ENCODE measurements around the gene JPH4.
A peak's percentile ranks its signal among the peaks of the same experiment; 100 is the strongest.

The JPH4 gene

GRCh38 chr14:23564181-23564812 lies 14.3 kb downstream of the JPH4 start:
- Mint-ChIP-seq H3K9me3 (no peaks in the 10 kb centered on the region), H3K4me1 (peaks cover 41% of the 10 kb centered on the region), H3K27ac (peak overlapping the region; percentile 25), H3K27me3 (no peaks in the 10 kb centered on the region), H3K4me3 (no peak overlapping the region), H3K36me3 (peaks cover 10% of the 10 kb centered on the region)

- Mint-ChIP-seq H3K36me3 (peaks cover 10% of the 10 kb centered on the region), H3K27me3 (no peaks in the 10 kb centered on the region), H3K4me1 (peaks cover 40% of the 10 kb centered on the region), H3K4me3 (no peak overlapping the region), H3K9me3 (no peaks in the 10 kb centered on the region), H3K27ac (no peak overlapping the region)
Measured at GRCh38 chr14:23563473-23564180, 15.0 kb downstream of the JPH4 start.

DNA sequence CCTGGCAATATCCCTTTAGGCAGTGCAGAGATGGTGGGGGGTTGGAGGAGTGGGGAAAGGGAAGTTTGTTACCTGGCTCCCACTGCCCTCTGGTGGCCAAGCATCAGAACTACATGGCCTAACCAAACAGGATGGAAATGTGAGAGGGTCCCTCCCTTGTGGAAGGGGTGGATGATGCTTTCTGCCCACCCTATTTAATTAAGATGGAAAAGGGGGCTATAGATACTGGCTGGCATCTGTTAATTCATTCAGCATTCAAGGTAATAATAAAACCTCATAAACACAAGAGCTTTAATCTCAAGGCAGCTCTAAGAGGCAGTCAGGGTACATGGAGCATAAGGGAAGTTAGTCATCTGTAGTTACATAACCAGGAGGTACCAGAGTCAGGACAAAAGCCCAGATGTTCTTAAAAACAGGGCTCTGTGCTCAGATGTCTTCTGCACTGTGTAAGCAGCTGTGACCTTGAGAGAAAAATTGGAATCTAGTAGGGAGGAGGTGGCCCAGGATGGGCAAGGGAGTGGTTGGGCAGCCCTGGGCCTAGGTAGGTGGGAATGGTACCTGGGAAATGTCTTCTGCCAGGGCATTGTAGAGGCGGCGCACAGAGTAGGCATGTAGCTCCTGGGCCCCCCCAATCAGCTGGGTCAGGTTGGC lies 15.6 kb downstream of the JPH4 start:
- Mint-ChIP-seq H3K27ac (peak overlapping the region; percentile 91), H3K9me3 (no peaks in the 10 kb centered on the region), H3K36me3 (peaks cover 10% of the 10 kb centered on the region), H3K4me1 (peaks cover 33% of the 10 kb centered on the region), H3K4me3 (no peak overlapping the region), H3K27me3 (no peaks in the 10 kb centered on the region)

- Mint-ChIP-seq H3K27ac (no peak overlapping the region), H3K4me3 (no peak overlapping the region), H3K27me3 (no peaks in the 10 kb centered on the region), H3K36me3 (peaks cover 10% of the 10 kb centered on the region), H3K9me3 (no peaks in the 10 kb centered on the region), H3K4me1 (peaks cover 36% of the 10 kb centered on the region)
Measured at GRCh38 chr14:23561873-23562821, 16.4 kb downstream of the JPH4 start.

GRCh38 chr14:23561259-23561658 lies 17.3 kb downstream of the JPH4 start:
- Mint-ChIP-seq H3K36me3 (peaks cover 10% of the 10 kb centered on the region), H3K27me3 (no peaks in the 10 kb centered on the region), H3K27ac (no peak overlapping the region), H3K4me1 (peaks cover 35% of the 10 kb centered on the region), H3K4me3 (no peak overlapping the region), H3K9me3 (no peaks in the 10 kb centered on the region)

DNA sequence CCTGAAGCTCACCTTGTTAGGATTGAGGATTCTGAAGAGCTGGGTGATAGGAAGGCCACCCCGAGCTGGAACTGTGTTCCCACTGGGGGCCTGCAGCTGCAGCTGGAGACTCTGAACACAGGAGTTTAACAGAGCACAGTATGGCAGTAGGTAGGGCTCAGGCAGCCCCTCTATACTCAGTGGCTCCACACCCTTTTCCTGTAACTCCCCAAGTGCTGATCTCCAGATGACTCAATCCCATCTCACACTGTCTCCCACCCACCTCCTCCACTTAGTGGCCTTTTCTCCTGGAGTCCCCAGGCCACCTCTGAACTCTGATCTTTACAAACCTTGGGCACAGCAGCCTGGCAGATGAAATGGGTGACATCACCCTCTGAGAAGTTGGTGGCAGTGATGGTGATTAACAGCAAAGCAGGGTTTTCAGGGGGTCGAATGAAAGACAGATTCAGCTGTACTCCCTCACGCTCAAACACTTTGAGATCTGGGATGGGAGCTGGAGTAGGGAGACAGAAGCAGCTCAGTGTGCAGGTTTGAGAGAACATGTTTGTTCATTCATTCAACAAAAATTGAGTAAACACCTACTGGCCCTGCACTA lies 18.6 kb downstream of the JPH4 start:
- Mint-ChIP-seq H3K27ac (peak overlapping the region; percentile 35), H3K36me3 (peaks cover 10% of the 10 kb centered on the region), H3K9me3 (no peaks in the 10 kb centered on the region), H3K4me3 (no peak overlapping the region), H3K4me1 (peaks cover 38% of the 10 kb centered on the region), H3K27me3 (no peaks in the 10 kb centered on the region)

- Mint-ChIP-seq H3K4me3 (no peak overlapping the region), H3K36me3 (peaks cover 10% of the 10 kb centered on the region), H3K27ac (no peak overlapping the region), H3K9me3 (no peaks in the 10 kb centered on the region), H3K27me3 (no peaks in the 10 kb centered on the region), H3K4me1 (peaks cover 38% of the 10 kb centered on the region)
Measured at GRCh38 chr14:23559010-23559925, 19.3 kb downstream of the JPH4 start.

DNA sequence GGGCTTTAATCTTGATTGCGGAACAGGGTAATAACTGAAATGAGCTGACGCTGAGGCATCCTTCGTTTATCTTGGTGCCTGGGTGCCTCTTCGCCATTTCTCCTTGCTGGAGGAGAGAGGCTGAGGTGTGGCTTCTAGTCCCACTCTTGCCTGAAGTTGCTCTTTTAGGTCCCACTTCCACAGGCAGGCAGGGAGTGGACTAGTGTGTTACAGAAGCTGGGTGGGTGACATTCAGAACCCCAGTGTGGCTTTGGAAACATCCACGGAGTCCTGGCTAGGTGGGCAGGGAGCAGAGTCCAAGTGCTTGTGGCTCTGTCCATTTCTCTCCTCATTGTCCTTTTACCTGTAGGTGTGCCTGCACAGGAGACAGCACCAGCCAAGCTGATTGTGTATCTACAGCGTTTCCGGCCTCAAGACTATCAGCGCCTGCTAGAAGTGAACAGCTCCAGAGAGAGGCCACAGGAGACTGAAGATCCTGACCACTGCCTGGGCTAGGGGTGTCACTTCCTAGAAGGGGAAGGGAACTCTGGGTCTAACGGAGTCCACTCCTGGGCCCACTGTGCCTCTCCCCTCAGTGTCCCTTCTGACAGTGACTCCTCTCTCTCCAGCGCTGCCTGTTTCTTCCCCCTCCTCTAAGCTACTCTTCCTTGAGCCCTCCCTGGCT lies 20.1 kb downstream of the JPH4 start:
- Mint-ChIP-seq H3K4me1 (peaks cover 38% of the 10 kb centered on the region), H3K36me3 (peaks cover 10% of the 10 kb centered on the region), H3K27me3 (no peaks in the 10 kb centered on the region), H3K9me3 (no peaks in the 10 kb centered on the region), H3K4me3 (peak overlapping the region; percentile 89), H3K27ac (no peak overlapping the region)

- Mint-ChIP-seq H3K4me1 (peaks cover 36% of the 10 kb centered on the region), H3K27ac (peak overlapping the region; percentile 97), H3K9me3 (no peaks in the 10 kb centered on the region), H3K27me3 (no peaks in the 10 kb centered on the region), H3K36me3 (peaks cover 10% of the 10 kb centered on the region), H3K4me3 (peak overlapping the region; percentile 89)
Measured at GRCh38 chr14:23557946-23558345, 20.6 kb downstream of the JPH4 start.

DNA sequence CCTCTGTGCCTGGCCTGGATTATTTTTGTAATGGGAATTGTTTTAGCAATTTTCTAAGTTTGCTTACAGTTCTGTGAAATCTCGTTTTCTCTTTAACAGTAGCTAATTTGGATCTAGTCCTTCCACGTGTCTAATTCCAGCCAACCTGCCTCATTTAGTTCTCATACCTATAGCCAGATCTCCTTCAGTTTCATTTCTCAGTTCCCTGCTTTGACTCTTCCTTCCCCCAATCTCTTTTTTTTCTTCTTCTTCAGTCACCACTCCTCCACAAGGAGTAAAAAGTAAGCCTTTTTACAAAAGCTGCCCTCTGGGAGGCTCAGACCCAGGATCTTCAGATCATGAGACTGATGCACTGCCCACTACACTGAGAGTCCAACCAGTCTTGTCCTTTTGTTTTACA lies 21.1 kb downstream of the JPH4 start:
- Mint-ChIP-seq H3K4me1 (peaks cover 33% of the 10 kb centered on the region), H3K27me3 (no peaks in the 10 kb centered on the region), H3K36me3 (peaks cover 10% of the 10 kb centered on the region), H3K27ac (peak overlapping the region; percentile 97), H3K4me3 (peak overlapping the region; percentile 89), H3K9me3 (no peaks in the 10 kb centered on the region)

DNA sequence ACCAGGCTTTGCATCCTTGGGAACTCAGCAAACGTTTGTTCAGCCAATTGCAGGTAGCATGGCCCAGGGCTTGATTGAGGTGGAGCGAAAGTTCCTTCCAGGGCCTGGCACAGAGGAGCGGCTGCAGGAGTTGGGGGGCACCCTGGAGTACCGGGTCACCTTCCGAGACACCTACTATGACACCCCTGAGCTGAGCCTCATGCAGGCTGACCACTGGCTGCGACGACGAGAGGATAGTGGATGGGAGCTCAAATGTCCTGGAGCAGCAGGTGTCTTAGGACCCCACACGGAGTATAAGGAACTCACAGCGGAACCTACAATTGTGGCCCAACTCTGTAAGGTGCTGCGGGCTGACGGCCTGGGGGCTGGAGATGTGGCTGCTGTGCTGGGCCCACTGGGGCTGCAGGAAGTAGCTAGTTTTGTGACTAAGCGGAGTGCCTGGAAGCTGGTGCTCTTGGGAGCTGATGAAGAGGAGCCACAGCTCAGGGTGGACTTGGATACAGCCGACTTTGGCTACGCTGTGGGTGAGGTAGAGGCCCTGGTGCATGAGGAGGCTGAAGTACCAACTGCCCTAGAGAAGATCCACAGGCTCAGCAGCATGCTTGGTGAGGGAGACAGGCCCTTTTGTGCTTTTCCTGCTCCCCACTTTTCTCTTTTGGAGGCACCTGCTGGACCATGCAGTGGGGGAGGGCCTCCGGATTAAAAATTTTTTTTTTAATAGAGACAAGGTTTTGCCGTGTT lies 21.7 kb downstream of the JPH4 start:
- Mint-ChIP-seq H3K4me3 (peak overlapping the region; percentile 95), H3K36me3 (peaks cover 9% of the 10 kb centered on the region), H3K9me3 (no peaks in the 10 kb centered on the region), H3K4me1 (peaks cover 35% of the 10 kb centered on the region), H3K27ac (peak overlapping the region; percentile 98), H3K27me3 (no peaks in the 10 kb centered on the region)

- Mint-ChIP-seq H3K9me3 (no peaks in the 10 kb centered on the region), H3K27me3 (no peaks in the 10 kb centered on the region), H3K4me3 (peak within 1 kb of the TSS; percentile 95), H3K27ac (peak within 1 kb of the TSS; percentile 98), H3K36me3 (peaks cover 5% of the 10 kb centered on the region), H3K4me1 (peaks cover 36% of the 10 kb centered on the region)
Measured at GRCh38 chr14:23555882-23556699, 22.5 kb downstream of the JPH4 start, which contains the start of gene THTPA. Gene THTPA (plus strand): TSS chr14:23556271. CDS start chr14:23556758, 487 bp downstream.
